IPS-15b (cell line): ENCODE measurements around the gene USP19.

Experiments used
- H3K27me3 ChIP-seq: one replicate; pipeline ENCODE4 v1.6.1; 2013; ENCODE audit warnings: low read length; ENCODE audit not compliant: control insufficient read depth, insufficient read depth
- H3K36me3 ChIP-seq: one replicate; pipeline ENCODE4 v1.6.1; 2013; ENCODE audit warnings: low read length; ENCODE audit not compliant: control insufficient read depth, insufficient read depth
- H3K4me1 ChIP-seq: one replicate; pipeline ENCODE4 v1.6.1; 2013; ENCODE audit warnings: mild to moderate bottlenecking, low read length; ENCODE audit not compliant: control insufficient read depth, insufficient read depth
- H3K4me3 ChIP-seq: one replicate; pipeline ENCODE4 v1.5.1; 2013; ENCODE audit warnings: low read depth, low read length
- H3K9ac ChIP-seq: one replicate; pipeline ENCODE4 v1.6.1; 2013; ENCODE audit warnings: low read depth, mild to moderate bottlenecking, low read length
- H3K9me3 ChIP-seq: one replicate; pipeline ENCODE4 v1.6.1; 2013; ENCODE audit warnings: mild to moderate bottlenecking, low read length; ENCODE audit not compliant: control insufficient read depth, insufficient read depth

USP19 gene

DNA sequence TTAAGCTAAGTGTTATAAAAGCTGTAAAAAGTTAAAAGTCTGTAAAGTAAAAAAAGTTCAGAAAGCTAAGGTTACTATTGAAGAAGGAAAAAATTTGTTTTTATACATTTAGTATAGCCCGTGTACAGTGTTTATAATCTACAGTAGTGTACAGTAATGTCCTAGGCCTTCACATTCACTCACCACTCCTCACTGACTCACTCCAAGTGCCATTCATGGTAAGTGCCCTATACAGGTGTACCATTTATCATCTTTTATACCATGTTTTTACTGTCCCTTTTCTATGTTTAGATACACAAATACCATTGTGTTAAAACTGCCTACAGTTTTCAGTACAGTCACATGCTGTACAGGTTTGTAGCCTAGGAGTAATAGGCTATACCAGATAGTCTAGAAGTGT is 36.7 kb upstream of the USP19 start:
- no peaks in the 10 kb centered on the region for H3K27me3 ChIP-seq
- H3K36me3 ChIP-seq: peaks cover 4% of the 10 kb centered on the region
- H3K9ac ChIP-seq: no peak overlapping the region
- no peaks in the 10 kb centered on the region for H3K4me1 ChIP-seq
- no peak overlapping the region for H3K4me3 ChIP-seq
- no peaks in the 10 kb centered on the region for H3K9me3 ChIP-seq

DNA sequence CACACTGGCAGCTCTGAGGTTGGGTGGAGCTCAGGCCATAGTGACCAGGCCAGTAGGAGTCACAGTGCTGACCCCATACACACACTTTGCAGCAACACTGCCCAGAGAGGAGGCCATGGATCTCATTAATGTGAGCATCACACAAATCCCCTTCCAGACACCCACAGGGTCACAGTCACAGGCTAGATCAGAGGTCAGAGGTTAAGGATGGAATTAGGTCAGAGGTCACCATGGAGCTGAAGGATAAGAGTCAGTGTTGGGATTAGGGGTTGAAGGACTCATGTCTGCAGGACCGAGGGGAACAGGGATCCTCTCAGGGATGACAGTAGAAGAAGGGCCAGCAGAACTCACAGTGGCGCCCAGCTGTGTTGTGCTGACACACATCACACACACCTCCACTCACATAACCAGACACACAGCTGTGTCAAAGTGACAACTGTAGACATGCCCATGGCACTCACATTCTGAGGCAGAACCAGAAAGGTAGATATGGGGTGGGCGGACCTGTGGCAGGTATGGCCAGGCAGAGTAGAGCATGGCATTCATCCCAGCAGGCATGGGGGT is 32.8 kb upstream of the USP19 start:
- Histone ChIP-seq H3K36me3 (no peaks in the 10 kb centered on the region), H3K4me3 (no peak overlapping the region), H3K4me1 (no peaks in the 10 kb centered on the region), H3K9ac (no peak overlapping the region), H3K9me3 (no peaks in the 10 kb centered on the region), H3K27me3 (no peaks in the 10 kb centered on the region)

DNA sequence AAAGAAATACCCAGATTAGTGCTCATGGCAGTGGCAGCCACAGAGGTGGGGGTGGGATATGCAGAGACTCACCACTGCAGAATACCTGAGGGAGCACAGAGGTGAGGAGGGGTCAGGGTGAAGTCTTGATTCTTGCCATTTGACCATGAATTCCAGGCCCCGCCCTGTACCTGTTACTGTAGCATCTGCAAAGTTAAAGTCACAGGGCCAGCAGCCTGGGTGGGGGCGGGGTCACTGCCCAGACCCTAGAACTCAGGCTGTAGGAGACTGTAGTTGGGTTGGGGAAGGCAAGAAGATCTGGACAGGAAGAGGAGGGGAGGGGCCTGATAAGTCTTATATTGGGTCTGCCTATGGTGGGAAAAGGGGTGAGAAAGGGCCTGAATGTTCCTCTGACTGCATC is 31.0 kb upstream of the USP19 start:
- no peaks in the 10 kb centered on the region for H3K27me3 ChIP-seq
- no peaks in the 10 kb centered on the region for H3K4me1 ChIP-seq
- no peak overlapping the region for H3K9ac ChIP-seq
- no peak overlapping the region for H3K4me3 ChIP-seq
- no peaks in the 10 kb centered on the region for H3K9me3 ChIP-seq
- H3K36me3 ChIP-seq: no peaks in the 10 kb centered on the region

DNA sequence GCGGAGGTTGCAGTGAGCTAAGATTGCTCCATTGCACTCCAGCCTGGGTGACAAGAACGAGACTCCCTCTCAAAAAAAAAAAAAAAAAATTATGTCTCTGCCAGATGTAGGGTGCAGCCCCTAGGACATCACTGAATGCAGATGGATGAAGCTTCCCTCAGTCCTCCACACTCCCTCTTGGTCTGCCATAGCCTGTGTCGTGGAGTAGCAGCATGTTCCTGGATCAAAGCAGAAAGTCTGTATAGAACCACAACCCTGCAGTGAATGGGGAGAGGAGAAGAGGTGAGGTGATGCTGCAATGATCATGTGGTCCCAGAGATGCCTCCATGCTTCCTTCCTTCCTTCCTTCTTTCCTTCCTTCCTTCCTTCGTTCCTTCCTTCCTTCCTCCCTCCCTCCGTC is 27.5 kb upstream of the USP19 start:
- Histone ChIP-seq H3K4me3 (no peak overlapping the region), H3K27me3 (no peaks in the 10 kb centered on the region), H3K4me1 (no peaks in the 10 kb centered on the region), H3K9ac (no peak overlapping the region), H3K36me3 (no peaks in the 10 kb centered on the region), H3K9me3 (no peaks in the 10 kb centered on the region)

DNA sequence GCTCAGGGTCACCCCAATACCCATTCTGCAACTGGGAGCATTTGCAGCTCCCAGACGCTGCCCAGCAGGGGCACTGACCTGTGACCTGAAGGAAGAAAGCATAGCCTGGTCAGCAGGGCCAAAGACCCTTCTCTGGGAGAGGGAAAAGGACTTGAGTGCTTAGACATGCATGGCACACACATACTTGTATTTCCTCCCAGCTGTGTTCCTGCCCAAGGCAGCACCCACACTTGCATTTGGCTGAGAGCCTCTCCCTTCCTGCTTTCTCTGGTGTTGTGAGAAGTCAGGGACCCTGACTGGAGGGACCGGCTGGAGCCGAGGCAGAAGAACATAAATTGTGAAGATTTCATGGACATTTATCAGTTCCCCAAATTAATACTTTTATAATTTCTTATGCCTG is 19.5 kb upstream of the USP19 start:
- H3K9ac ChIP-seq: no peak overlapping the region
- no peak overlapping the region for H3K4me3 ChIP-seq
- peaks cover 2% of the 10 kb centered on the region for H3K27me3 ChIP-seq
- no peaks in the 10 kb centered on the region for H3K9me3 ChIP-seq
- H3K4me1 ChIP-seq: no peaks in the 10 kb centered on the region
- H3K36me3 ChIP-seq: no peaks in the 10 kb centered on the region

DNA sequence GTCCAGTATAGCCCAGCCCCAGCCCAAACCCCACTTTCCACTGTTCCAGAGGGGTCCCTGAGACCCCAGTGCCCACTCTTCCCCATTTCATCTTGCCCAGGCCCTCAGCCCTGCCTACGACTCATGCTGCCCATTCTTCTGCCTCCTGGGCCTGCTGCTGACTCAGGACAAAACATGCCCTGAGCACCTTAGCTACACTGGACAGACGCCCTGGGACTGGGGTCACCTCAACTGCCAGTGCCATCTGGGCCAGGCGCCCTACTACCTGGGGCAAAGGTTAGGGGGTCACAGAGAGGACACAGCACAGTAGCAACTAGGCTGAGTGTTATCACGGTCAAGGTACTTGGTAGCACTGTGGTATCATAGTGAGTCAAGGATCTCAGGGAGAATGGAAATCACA is 14.9 kb upstream of the USP19 start:
- peaks cover 2% of the 10 kb centered on the region for H3K27me3 ChIP-seq
- H3K9ac ChIP-seq: no peak overlapping the region
- no peaks in the 10 kb centered on the region for H3K9me3 ChIP-seq
- no peak overlapping the region for H3K4me3 ChIP-seq
- H3K36me3 ChIP-seq: peaks cover 5% of the 10 kb centered on the region
- peaks cover 3% of the 10 kb centered on the region for H3K4me1 ChIP-seq

DNA sequence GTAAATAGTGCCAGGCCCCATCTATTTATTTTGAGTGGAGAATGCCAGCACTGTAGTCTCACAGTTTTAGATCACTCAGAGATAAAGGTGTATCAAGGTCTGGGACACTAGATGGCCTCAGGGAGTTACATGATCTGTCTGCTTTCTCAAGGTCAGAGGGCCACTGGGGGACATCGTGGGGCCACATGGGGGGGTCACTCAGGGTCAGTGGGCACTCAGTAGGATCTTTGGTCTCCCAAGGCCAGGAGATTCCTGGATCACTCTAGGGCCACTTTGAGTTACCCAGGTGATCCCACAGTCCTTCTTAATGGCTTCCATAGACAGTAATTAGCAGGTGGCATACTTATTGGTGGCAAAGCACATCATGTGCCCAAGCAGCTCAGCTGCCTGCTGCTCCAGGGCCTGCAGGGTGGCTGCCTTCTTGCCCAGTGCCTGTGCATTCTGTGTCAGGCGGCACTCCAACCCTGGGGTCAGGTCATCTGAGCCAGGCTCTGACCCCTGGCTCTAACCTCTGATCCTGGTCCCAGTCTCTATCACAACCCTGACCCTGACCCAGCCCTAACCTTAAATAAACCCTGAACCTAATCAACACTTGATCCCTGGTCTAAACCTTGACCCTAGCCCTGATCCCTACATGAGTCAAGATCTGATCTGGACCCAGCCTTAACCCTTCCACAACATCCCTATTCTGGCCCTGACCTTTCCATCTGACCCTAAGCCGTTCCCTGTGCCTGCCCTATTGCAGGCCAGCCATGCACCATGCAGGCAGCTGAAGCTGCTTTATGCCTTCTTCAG is 14.0 kb upstream of the USP19 start:
- Histone ChIP-seq H3K36me3 (peaks cover 8% of the 10 kb centered on the region), H3K9ac (no peak overlapping the region), H3K4me3 (no peak overlapping the region), H3K4me1 (peaks cover 3% of the 10 kb centered on the region), H3K9me3 (no peaks in the 10 kb centered on the region), H3K27me3 (peaks cover 2% of the 10 kb centered on the region)

DNA sequence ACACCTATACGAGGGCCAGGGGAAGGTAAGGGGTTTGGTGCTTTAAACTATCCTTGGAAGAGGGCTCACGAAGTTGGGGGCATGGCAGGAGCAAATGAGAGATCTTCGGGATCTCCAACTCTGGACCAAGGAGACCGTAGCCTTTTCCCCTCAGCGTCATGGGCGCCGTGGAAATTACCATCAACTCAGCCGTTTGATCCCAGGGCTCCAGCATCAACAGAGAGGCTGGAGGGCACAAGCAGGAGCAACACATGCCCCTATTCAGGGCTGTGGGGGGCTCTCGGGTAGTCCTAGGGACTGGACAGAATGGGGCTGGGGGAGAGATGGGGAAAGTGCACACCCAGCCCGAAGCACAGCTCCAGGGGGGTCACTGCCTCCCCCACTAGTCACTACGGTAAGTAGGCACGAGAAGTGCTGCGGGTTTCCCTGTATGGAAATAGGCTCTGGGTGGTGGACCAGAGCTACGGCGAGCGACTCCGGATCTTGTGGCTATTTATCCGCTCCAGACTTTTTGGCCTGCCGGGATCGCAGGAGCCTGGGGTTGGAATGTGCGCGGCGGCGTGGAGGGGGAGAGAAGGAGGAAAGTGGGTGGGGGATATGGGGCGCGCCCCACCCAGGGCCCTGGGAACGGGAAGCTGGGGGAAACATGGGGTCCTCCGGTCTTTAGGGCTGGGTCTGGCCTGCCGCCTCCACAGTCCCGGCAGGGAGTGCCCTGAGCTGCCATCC is 12.8 kb upstream of the USP19 start:
- Histone ChIP-seq H3K9me3 (no peaks in the 10 kb centered on the region), H3K36me3 (peaks cover 8% of the 10 kb centered on the region), H3K4me3 (peak overlapping the region; percentile 91), H3K27me3 (peaks cover 2% of the 10 kb centered on the region), H3K9ac (peak overlapping the region; percentile 93), H3K4me1 (peaks cover 3% of the 10 kb centered on the region)

DNA sequence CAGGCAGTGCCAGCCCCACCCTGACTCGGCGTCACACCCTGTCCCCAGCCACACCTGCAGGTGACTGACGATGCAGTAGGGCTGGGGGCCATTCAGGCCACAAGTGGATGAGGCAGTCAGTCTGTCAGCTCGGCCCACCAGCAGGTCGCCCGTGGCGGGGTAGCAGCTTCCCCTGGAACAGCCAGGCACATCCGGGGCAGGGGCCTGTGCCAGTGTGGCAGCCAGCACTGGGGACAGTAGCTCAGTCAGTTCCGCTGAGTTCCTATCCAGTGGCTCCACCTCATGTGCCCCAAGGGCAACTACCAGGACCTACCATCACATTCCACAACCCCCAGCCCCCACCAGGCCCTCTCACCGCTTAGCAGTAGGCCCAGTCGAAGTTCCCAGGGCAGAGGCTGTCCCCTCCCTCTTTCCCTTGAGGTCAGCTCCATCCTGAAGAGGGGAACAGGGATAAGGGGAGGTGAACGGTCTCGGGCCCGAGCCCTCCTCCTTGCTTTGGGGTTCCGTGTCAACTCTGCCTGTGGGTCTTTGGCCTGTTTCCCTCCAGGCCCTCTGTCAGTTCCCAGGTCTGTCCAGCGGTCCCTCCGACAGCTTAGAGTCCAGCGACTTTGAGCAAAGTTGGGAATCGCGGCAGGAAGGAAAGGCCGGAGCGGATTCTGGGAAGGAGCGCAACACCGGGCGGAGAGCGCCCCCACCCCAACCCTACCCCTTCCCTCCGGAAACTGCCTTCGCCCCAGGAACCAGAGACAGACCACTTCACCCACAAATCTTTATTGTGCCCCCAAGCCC is 12.0 kb upstream of the USP19 start, which contains the start of gene LAMB2:
LAMB2 (minus strand) TSS at position 614 of the 789 bp plus-strand sequence; CDS start at position 431, 183 bp downstream.
- Histone ChIP-seq H3K4me3 (peak within 1 kb of the TSS; percentile 91), H3K36me3 (peaks cover 8% of the 10 kb centered on the region), H3K27me3 (no peaks in the 10 kb centered on the region), H3K9ac (peak within 1 kb of the TSS; percentile 93), H3K9me3 (no peaks in the 10 kb centered on the region), H3K4me1 (peaks cover 3% of the 10 kb centered on the region)

DNA sequence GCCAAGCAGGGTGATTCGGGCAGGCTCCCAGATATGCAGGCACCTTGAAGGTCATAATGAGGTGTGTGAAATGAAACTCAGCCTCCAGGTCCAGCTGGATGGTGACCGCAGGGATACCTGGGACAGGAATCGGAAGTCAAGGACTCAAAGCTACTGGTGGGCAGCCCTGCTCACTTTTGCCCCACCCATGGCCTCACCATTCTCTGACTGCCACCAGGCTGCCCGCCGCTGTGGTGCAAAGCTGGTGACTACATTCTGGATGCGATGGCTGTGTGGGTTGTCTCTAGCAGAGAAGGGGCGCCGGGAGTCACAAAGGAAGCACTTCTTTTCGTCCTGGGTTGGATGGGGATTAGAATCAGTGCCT is 11.4 kb upstream of the USP19 start:
- Histone ChIP-seq H3K36me3 (peaks cover 8% of the 10 kb centered on the region), H3K27me3 (no peaks in the 10 kb centered on the region), H3K9ac (peak overlapping the region; percentile 74), H3K9me3 (no peaks in the 10 kb centered on the region), H3K4me3 (peak overlapping the region; percentile 91), H3K4me1 (peaks cover 3% of the 10 kb centered on the region)

DNA sequence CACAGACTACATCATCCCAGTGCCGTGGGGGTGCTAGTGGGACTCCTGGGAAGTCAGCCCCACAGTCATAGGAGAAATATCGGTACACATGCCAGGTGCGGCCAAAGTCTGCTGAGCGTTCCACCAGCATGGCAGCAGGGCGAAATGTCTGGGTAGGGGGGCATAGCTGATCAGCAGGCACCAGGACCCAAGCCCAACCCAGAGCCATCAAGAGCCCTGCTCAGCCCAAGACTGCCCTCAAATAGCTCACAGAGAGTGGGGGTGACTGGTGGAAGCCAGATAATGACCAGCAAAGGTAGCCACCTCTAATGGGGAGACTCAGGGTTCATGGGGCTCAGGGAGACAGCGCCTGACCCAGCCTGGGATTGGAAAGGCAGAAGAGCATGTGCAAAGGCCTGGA is 11.0 kb upstream of the USP19 start:
- H3K27me3 ChIP-seq: no peaks in the 10 kb centered on the region
- peak overlapping the region; percentile 91 for H3K4me3 ChIP-seq
- peaks cover 8% of the 10 kb centered on the region for H3K36me3 ChIP-seq
- no peaks in the 10 kb centered on the region for H3K9me3 ChIP-seq
- H3K9ac ChIP-seq: no peak overlapping the region
- peaks cover 3% of the 10 kb centered on the region for H3K4me1 ChIP-seq
